ENCODE data around the gene LCOR.

Gene LCOR

GRCh38 chr10:96991313-96991841 lies 159.3 kb downstream of the LCOR start:
- no peak for TF ChIP-seq CTCF (conservative IDR thresholded peaks at IDR 0.05; ENCODE audit: low read depth, low read length)
- no peak overlapping the region for H2AFZ ChIP-seq (ENCODE audit: low read depth)
- H3K4me1 ChIP-seq (ENCODE audit: low read depth, poor library complexity, severe bottlenecking): peaks cover 26% of the 10 kb centered on the region
- no peaks in the 10 kb centered on the region for H3K36me3 ChIP-seq (ENCODE audit: insufficient read depth)
- H4K20me1 ChIP-seq (ENCODE audit: insufficient read depth): no peaks in the 10 kb centered on the region
- H3K9ac ChIP-seq: no peak overlapping the region
- no peaks in the 10 kb centered on the region for H3K79me2 ChIP-seq (ENCODE audit: insufficient read depth, low read depth)
- no peaks in the 10 kb centered on the region for H3K27me3 ChIP-seq (ENCODE audit: insufficient read depth, low read depth)
- no peak overlapping the region; the same call in 1 of the 2 replicates for H3K4me2 ChIP-seq
- no peak overlapping the region for H3K4me3 ChIP-seq (IDR thresholded peaks at IDR 0.05; ENCODE audit: insufficient read depth, low read depth, low read length)
- H3K27ac ChIP-seq: no peak overlapping the region

DNA sequence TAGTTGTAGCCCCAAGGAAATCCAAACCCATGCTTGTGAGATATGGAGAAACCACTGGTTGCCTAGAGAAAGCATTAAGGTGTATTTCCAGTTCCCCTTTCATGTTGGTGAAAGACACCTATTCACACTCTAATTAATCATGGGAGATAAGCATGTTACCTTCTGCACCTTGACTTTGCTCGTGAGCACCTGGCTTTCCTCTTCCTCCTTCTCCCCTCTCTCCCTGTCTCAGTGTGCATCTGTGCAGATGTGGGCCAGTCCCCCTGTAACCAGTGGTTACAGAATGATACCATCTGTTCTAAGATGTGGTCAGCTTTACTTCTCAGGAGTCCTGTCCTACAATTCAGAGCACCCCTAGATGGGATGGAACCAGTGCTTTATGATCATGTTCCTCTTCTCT lies 160.6 kb downstream of the LCOR start:
- Histone ChIP-seq H3K9ac (no peak overlapping the region), H4K20me1 (ENCODE audit: insufficient read depth) (no peaks in the 10 kb centered on the region), H3K36me3 (ENCODE audit: insufficient read depth) (no peaks in the 10 kb centered on the region), H3K27me3 (ENCODE audit: insufficient read depth, low read depth) (no peaks in the 10 kb centered on the region), H3K79me2 (ENCODE audit: insufficient read depth, low read depth) (no peaks in the 10 kb centered on the region), H3K27ac (no peak overlapping the region), H3K4me1 (ENCODE audit: low read depth, poor library complexity, severe bottlenecking) (peaks cover 26% of the 10 kb centered on the region), H3K4me3 (IDR thresholded peaks at IDR 0.05; ENCODE audit: insufficient read depth, low read depth, low read length) (no peak overlapping the region), H2AFZ (ENCODE audit: low read depth) (no peak overlapping the region), H3K4me2 (no peak overlapping the region)
- no peak for TF ChIP-seq CTCF (conservative IDR thresholded peaks at IDR 0.05; ENCODE audit: low read depth, low read length)

GRCh38 chr10:96995851-96996250 lies 163.8 kb downstream of the LCOR start:
- Histone ChIP-seq H4K20me1 (ENCODE audit: insufficient read depth) (no peaks in the 10 kb centered on the region), H3K4me3 (IDR thresholded peaks at IDR 0.05; ENCODE audit: insufficient read depth, low read depth, low read length) (no peak overlapping the region), H3K27ac (no peak overlapping the region), H2AFZ (ENCODE audit: low read depth) (no peak overlapping the region), H3K27me3 (ENCODE audit: insufficient read depth, low read depth) (no peaks in the 10 kb centered on the region), H3K4me2 (no peak overlapping the region), H3K79me2 (ENCODE audit: insufficient read depth, low read depth) (no peaks in the 10 kb centered on the region), H3K9ac (no peak overlapping the region), H3K4me1 (ENCODE audit: low read depth, poor library complexity, severe bottlenecking) (peaks cover 25% of the 10 kb centered on the region), H3K36me3 (ENCODE audit: insufficient read depth) (no peaks in the 10 kb centered on the region)
- TF ChIP-seq CTCF (conservative IDR thresholded peaks at IDR 0.05; ENCODE audit: low read depth, low read length): no peak

DNA sequence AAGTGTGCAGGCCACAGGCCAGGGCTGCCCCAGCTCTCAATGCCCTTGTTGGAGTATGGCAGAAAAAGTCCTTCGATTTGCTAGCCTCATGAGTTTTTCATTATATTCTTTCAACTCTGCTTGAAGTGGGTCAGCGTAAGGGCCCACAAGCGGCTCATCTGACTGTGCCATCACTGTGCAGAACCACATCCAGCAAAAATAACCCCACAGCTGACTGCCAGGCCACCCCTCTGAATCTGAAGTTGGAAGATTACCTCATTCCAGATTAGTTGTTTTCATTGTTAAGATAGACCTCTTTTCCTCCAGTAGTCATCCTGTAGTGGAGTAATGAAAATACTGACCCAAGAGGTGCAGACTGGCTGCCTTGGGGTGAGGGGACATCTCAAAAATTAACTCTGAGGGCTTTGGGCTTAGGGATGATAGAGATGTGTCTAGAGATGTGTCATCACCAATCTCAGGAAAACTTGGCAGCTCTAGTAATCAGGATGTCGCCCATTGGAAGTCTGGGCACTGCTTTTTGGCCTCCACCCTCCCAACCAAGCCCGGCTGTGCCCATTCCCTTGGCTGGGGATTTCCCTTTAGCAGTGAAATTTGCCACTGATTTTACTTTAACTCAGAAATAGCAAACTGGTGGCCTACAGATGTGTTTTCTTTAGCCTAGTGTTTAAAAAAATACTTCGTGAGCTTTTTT lies 164.3 kb downstream of the LCOR start:
- Histone ChIP-seq H3K4me3 (IDR thresholded peaks at IDR 0.05; ENCODE audit: insufficient read depth, low read depth, low read length) (no peak overlapping the region), H3K36me3 (ENCODE audit: insufficient read depth) (no peaks in the 10 kb centered on the region), H2AFZ (ENCODE audit: low read depth) (no peak overlapping the region), H3K4me2 (no peak overlapping the region), H3K4me1 (ENCODE audit: low read depth, poor library complexity, severe bottlenecking) (peaks cover 20% of the 10 kb centered on the region), H3K79me2 (ENCODE audit: insufficient read depth, low read depth) (no peaks in the 10 kb centered on the region), H3K9ac (no peak overlapping the region), H3K27ac (no peak overlapping the region), H4K20me1 (ENCODE audit: insufficient read depth) (no peaks in the 10 kb centered on the region), H3K27me3 (ENCODE audit: insufficient read depth, low read depth) (no peaks in the 10 kb centered on the region)
- no peak for TF ChIP-seq CTCF (conservative IDR thresholded peaks at IDR 0.05; ENCODE audit: low read depth, low read length)
